K562 (cell line): Measurements from ENCODE around the gene LPCAT1.

Experiments
- CTCF ChIP-seq, 3 experiments: IDR thresholded peaks in 2 of 3; conservative IDR thresholded peaks in 1 of 3; 2 replicates each; pipeline ENCODE4 v1.5.1; 2011 to 2012; ENCODE audit warnings: low read length in 3 of 3, mild to moderate bottlenecking in 3 of 3, control low read depth in 2 of 3, improper control_type of control experiment in 1 of 3, inconsistent platforms in 1 of 3, low read depth in 1 of 3, mixed read lengths in 1 of 3, moderate library complexity in 1 of 3; ENCODE audit not compliant: insufficient read depth in 2 of 3
- EHMT2 ChIP-seq: fragments of 450-650 bp; IDR thresholded peaks from 2 replicates; pipeline ENCODE4 v1.6.1; 2018; ENCODE audit warnings: antibody characterized with exemption
- FOS ChIP-seq: IDR thresholded peaks from 3 replicates; pipeline ENCODE4 v1.6.1; 2011; ENCODE audit not compliant: insufficient read length; ENCODE audit errors: extremely low read depth
- HNRNPUL1 ChIP-seq: fragments of 200-400 bp; formaldehyde crosslinking; IDR thresholded peaks from 2 replicates; pipeline ENCODE4 v1.6.1; 2017; ENCODE audit warnings: low read length
- ZBTB1 ChIP-seq: sonication (generic); formaldehyde crosslinking; IDR thresholded peaks from 2 replicates; pipeline ENCODE4 v1.8.1; 2023; ENCODE audit warnings: missing genetic modification reagents, low read depth, mild to moderate bottlenecking, borderline replicate concordance
- ZBTB26 ChIP-seq: fragments of 450-650 bp; formaldehyde crosslinking; IDR thresholded peaks from 2 replicates; pipeline ENCODE4 v1.4.0; 2022; ENCODE audit warnings: missing genetic modification characterization
- TF ChIP-seq, protein P1 (sequence below), 2 experiments: IDR thresholded peaks; 2 replicates each; pipeline ENCODE4 v1.6.1; 2011; ENCODE audit warnings: borderline replicate concordance in 1 of 2, control low read depth in 1 of 2, low read depth in 1 of 2, low read length in 1 of 2, mild to moderate bottlenecking in 1 of 2, mixed read lengths in 1 of 2, moderate library complexity in 1 of 2; ENCODE audit not compliant: insufficient read depth in 1 of 2, insufficient read length in 1 of 2, poor library complexity in 1 of 2, severe bottlenecking in 1 of 2; ENCODE audit errors: extremely low read depth in 1 of 2
- TF ChIP-seq, protein P2 (sequence below): fragments of 450-650 bp; IDR thresholded peaks from 2 replicates; pipeline ENCODE4 v1.6.1; 2016; ENCODE audit warnings: missing biosample characterization, missing genetic modification characterization

DNA sequence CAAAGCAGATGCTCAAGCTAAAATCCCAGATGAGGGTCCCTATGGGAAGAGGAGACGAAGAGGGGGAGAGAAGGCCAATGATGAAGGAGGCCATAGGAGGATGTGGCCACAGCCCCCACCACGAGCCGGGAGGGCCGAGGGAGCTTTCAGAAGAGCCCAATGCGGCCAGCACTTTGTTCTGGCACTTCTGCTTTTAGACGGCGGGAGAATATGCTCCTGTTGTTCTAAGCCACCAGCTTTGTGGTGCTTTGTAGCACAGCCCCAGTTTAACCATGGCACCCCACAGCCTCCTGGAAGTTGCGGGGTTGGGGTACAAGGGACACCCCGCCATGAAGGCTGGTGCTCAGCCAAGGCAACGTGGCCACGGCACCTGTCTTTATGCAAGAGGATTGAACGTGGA, 33.4 kb downstream of the LPCAT1 start:
- TF ChIP-seq, protein P1, sequence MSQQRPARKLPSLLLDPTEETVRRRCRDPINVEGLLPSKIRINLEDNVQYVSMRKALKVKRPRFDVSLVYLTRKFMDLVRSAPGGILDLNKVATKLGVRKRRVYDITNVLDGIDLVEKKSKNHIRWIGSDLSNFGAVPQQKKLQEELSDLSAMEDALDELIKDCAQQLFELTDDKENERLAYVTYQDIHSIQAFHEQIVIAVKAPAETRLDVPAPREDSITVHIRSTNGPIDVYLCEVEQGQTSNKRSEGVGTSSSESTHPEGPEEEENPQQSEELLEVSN (IDR thresholded peaks at IDR 0.05; ENCODE audit: borderline replicate concordance in 1 of 2, extremely low read depth in 1 of 2, insufficient read depth in 1 of 2, insufficient read length in 1 of 2, low read depth in 1 of 2, low read length in 1 of 2, poor library complexity in 1 of 2, severe bottlenecking in 1 of 2): no peak
- no peak for TF ChIP-seq FOS
- TF ChIP-seq ZBTB26 (CRISPR knock-in tag): no peak
- no peak for TF ChIP-seq ZBTB1 (CRISPR knock-in tag)
- TF ChIP-seq, protein P2, sequence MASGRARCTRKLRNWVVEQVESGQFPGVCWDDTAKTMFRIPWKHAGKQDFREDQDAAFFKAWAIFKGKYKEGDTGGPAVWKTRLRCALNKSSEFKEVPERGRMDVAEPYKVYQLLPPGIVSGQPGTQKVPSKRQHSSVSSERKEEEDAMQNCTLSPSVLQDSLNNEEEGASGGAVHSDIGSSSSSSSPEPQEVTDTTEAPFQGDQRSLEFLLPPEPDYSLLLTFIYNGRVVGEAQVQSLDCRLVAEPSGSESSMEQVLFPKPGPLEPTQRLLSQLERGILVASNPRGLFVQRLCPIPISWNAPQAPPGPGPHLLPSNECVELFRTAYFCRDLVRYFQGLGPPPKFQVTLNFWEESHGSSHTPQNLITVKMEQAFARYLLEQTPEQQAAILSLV (tag): no peak
- no peak for TF ChIP-seq EHMT2
- TF ChIP-seq HNRNPUL1: no peak
- no peak for TF ChIP-seq CTCF (IDR thresholded peaks at IDR 0.05 in 2 of 3, conservative IDR thresholded peaks at IDR 0.05 in 1 of 3; ENCODE audit: insufficient read depth in 2 of 3, low read depth in 1 of 3, low read length in 3 of 3)
